SK-N-SH (cell line): ENCODE measurements around the gene ZBTB6.

Source experiments
- CHD2 ChIP-seq: fragments of 150-350 bp; IDR thresholded peaks from 2 replicates; pipeline ENCODE4 v1.6.1; 2018; ENCODE audit warnings: low read length; ENCODE audit not compliant: partially characterized antibody
- FOXM1 ChIP-seq: IDR thresholded peaks from 2 replicates; pipeline ENCODE4 v1.4.0; 2012; ENCODE audit warnings: low read depth, mild to moderate bottlenecking
- GABPA ChIP-seq: IDR thresholded peaks from 2 replicates; pipeline ENCODE4 v1.4.0; 2012; ENCODE audit warnings: low read depth, mild to moderate bottlenecking
- TAF1 ChIP-seq: IDR thresholded peaks from 2 replicates; pipeline ENCODE4 v1.6.1; 2012; ENCODE audit warnings: low read depth, mild to moderate bottlenecking, low read length, moderate library complexity, borderline replicate concordance
- TF ChIP-seq, protein P1 (sequence below): fragments of 200-600 bp; sonication (generic); IDR thresholded peaks from 2 replicates; pipeline ENCODE4 v1.6.1; 2017; ENCODE audit warnings: antibody characterized with exemption, mild to moderate bottlenecking, moderate library complexity

DNA sequence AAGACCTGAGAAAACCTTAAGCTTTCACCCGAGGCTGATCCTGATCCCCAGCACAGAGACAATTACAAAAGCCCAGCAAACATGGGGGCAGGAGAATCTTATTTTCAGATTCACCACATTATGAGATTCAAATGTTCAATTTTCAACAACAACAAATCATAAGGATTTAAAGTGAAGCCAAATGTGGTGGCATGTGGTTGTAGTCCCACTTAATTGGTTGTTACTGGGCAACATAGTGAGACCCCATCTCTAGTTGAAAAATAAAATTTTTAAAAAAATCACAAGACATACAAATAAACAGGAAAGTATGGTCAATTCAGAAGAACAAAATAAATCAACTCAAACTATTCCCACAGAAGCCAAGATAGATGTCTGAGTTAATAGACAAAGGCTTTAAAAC lies 23.8 kb upstream of the ZBTB6 start:
- TF ChIP-seq, protein P1, sequence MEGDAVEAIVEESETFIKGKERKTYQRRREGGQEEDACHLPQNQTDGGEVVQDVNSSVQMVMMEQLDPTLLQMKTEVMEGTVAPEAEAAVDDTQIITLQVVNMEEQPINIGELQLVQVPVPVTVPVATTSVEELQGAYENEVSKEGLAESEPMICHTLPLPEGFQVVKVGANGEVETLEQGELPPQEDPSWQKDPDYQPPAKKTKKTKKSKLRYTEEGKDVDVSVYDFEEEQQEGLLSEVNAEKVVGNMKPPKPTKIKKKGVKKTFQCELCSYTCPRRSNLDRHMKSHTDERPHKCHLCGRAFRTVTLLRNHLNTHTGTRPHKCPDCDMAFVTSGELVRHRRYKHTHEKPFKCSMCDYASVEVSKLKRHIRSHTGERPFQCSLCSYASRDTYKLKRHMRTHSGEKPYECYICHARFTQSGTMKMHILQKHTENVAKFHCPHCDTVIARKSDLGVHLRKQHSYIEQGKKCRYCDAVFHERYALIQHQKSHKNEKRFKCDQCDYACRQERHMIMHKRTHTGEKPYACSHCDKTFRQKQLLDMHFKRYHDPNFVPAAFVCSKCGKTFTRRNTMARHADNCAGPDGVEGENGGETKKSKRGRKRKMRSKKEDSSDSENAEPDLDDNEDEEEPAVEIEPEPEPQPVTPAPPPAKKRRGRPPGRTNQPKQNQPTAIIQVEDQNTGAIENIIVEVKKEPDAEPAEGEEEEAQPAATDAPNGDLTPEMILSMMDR, result no peak
- TF ChIP-seq TAF1 (no peak), GABPA (no peak), CHD2 (no peak), FOXM1 (no peak)
